Memory B cell (primary cell): ENCODE data around the gene NHLH2.

Experiments used
- ATAC-seq: fragments of 150-1000 bp; cut with Tn5 transposase; 2 replicates; pipeline ENCODE4 v1.10.0; 2021; ENCODE audit warnings: low read depth, mild to moderate bottlenecking, moderate library complexity
- DNase-seq, 2 donors: peaks; one replicate each; pipeline ENCODE4 v3.0.0; 2022; ENCODE audit warnings: low spot score in 2 of 2
- H3K27ac Mint-ChIP-seq: one replicate; pipeline ENCODE4 v1.8.0; 2022; ENCODE audit warnings: mild to moderate bottlenecking, moderate library complexity, mixed read lengths
- H3K27me3 Mint-ChIP-seq: one replicate; pipeline ENCODE4 v1.8.0; 2022; ENCODE audit warnings: mixed read lengths
- H3K36me3 Mint-ChIP-seq: one replicate; pipeline ENCODE4 v1.8.0; 2022; ENCODE audit warnings: mild to moderate bottlenecking, mixed read lengths
- H3K4me1 Mint-ChIP-seq: one replicate; pipeline ENCODE4 v1.8.0; 2022; ENCODE audit warnings: mixed read lengths
- H3K4me3 Mint-ChIP-seq: one replicate; pipeline ENCODE4 v1.8.0; 2022; ENCODE audit warnings: mild to moderate bottlenecking, moderate library complexity, mixed read lengths
- H3K9me3 Mint-ChIP-seq: one replicate; pipeline ENCODE4 v1.8.0; 2022; ENCODE audit warnings: mixed read lengths

The NHLH2 gene

DNA sequence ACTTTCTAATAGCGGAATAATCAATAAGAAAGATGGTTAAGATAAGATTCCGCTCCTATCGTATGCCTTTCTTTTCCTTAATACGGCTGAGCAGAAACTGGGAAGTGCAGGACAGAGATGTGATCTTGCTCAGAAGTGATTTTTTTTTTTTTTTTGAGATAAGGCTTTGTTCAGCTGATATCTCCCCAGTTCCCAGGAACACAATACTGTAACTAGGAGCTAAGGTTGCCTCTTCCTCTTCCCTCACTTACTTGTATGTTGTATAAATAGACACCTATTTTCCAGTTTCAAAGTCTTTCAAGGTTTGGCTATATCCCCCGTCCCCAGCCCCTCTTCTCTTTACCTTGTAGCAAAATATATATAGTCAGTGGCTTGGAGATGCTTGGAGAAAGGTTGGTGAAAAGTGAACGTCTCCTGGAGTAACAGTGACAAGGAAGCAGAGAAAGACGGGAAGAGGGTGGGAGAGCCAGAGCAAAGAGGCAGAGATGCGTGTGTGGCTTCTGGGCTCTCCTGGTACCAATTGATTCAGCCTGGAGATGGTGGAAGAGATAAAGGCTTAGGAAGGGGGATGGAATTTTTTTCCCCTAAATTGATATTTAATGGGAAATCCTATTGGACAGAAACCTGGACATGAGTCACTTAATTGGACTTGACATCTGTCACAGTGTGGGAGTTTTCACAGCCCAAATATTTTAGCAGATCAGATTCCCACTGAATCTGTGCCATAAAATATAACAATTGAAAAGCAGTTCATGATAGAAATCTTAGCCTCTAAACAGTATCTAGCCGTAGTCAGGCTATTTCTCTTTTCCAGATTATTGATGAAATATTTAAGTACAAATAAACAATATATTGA is at the start of gene NHLH2:
Gene NHLH2 (minus strand): TSS at position 522 of the 856 bp plus-strand sequence. CDS start 2,754 bp downstream, outside the sequence.
- Mint-ChIP-seq H3K4me3 (no peak within 1 kb of the TSS), H3K9me3 (peaks cover 3% of the 10 kb centered on the region), H3K36me3 (no peaks in the 10 kb centered on the region), H3K27me3 (peaks cover 20% of the 10 kb centered on the region), H3K27ac (no peak within 1 kb of the TSS), H3K4me1 (peaks cover 3% of the 10 kb centered on the region)
- ATAC-seq, result no peak
- DNase-seq, result no peak

DNA sequence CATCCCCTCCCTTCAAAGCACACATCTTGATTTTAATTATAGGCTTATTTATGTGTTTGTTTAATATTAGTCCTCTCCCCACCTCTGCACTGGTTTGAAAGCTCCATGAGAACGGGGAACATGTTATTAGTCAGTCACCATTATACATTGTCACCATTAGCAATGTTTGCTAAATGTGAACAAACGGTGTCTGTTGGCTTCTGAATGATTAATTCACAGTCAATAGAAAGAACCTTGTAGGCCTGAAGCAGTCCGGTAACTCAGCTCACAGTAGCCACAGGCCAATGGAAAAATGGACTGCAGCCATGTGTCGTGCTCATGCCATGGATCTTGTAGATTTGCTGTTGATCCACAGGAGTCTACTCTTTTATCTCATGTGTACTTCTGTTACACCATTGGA is 49.7 kb upstream of the NHLH2 start:
- DNase-seq (no peak), ATAC-seq (no peak)
- Mint-ChIP-seq H3K27me3 (peaks cover 5% of the 10 kb centered on the region), H3K9me3 (no peaks in the 10 kb centered on the region), H3K27ac (no peak overlapping the region), H3K4me3 (no peak overlapping the region), H3K36me3 (no peaks in the 10 kb centered on the region), H3K4me1 (peaks cover 3% of the 10 kb centered on the region)

DNA sequence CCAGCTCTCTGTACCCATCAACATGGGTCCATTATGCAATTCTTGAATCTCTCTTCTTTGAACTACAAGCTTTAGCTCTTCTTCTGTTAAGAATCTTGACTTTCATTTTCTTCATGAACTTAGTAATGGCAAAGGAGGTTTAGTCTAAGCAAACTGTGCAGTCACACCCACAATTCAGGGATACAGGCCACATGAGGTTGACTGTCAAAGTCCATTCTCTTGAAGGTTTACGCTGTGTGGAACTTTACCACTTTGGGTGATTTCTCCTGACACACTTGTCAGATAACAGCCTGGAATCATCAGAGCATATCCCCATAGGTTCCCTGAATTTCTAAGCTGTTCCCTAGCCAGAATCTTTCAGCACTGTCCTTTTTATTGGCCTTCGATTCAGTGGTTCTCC is 48.0 kb upstream of the NHLH2 start:
- Mint-ChIP-seq H3K4me3 (no peak overlapping the region), H3K27me3 (peaks cover 6% of the 10 kb centered on the region), H3K9me3 (no peaks in the 10 kb centered on the region), H3K27ac (no peak overlapping the region), H3K4me1 (peaks cover 3% of the 10 kb centered on the region), H3K36me3 (no peaks in the 10 kb centered on the region)
- no peak for DNase-seq
- no peak for ATAC-seq

DNA sequence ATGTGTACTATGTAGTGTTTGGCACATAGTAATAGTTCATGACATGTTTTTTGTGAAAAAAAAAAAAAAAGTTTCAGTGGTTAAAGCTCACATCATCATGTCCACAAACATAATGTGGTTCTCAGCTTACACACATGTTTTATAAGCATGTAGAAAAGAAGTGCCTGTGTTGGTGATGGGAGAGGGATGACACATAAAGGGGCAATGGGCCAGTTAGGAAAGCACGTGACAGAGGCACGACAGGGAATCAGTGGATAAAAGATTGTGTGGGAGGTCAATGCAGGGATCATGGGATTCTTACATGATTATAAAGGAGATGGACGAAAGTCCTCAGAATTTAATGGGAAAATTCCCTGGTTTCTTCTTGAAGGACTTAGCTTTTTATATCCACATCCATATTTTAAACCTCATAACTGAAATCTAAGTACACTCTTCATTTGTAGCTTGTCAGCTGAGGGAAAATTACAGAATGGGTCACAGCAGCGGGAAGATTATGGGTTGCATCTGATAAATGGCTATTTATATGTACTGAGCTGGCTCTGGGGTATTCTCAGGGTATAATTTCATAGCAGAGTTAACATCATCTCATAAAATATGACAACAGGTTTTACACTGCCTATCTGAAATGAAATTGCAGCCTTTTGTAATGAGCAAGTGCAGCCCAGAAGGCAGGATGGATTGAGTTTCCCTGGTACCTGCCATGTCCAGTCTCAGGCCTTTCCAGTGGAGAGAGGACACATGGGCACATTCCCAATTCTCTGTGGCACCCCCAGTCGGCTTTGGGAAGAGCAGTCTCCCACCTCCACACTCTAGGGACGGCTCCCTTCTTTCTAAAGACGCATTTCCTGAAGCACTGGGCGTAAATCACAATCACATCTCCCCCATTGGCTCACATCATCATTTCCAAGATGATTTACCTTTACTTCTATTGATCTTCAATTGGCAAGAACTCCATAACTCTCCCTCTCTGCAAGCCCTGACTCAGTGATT is 42.3 kb upstream of the NHLH2 start:
- Mint-ChIP-seq H3K4me1 (no peaks in the 10 kb centered on the region), H3K9me3 (no peaks in the 10 kb centered on the region)

DNA sequence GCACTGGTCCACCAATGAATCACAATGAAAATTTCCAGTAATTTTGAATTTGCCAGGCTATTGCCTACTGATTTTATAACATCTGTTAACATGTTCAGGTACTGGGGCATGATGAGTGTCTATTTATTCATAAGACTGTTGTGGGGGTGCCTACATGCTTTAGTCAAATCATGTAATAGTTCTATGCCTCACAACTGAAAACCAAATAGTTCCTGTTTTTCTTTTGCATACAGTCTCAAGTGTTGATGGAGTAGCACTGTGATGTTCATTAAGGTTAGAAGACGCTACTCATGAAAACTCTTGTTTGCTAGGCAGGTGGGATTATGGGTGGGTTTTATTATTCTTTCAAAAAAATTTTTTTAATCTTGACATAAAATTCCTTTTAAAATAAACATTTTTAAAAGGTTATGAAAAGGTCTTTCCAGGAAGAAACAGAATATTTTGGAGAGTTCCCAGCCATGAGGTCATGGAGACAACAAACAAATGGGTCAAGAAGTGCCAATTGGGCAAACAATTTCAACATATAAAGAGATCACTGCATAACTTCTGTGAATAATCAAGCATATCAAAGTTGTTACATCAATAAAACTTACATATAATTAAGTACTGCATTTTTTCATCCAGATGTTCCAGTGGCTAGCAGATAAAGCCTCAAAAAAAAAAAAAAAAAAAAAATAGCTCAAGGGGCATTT is 40.2 kb upstream of the NHLH2 start:
- H3K27ac Mint-ChIP-seq, result no peak overlapping the region
- H3K4me3 Mint-ChIP-seq, result no peak overlapping the region
- ATAC-seq (no peak), DNase-seq (no peak)
- H3K9me3 Mint-ChIP-seq, result no peaks in the 10 kb centered on the region
- no peaks in the 10 kb centered on the region for H3K4me1 Mint-ChIP-seq
- no peaks in the 10 kb centered on the region for H3K36me3 Mint-ChIP-seq
- peaks cover 17% of the 10 kb centered on the region for H3K27me3 Mint-ChIP-seq

More for the DNA sequence above, 42.3 kb upstream of the NHLH2 start:
- Mint-ChIP-seq H3K27me3 (peaks cover 13% of the 10 kb centered on the region), H3K36me3 (no peaks in the 10 kb centered on the region), H3K27ac (no peak overlapping the region), H3K4me3 (no peak overlapping the region)
- DNase-seq (no peak), ATAC-seq (no peak)

DNA sequence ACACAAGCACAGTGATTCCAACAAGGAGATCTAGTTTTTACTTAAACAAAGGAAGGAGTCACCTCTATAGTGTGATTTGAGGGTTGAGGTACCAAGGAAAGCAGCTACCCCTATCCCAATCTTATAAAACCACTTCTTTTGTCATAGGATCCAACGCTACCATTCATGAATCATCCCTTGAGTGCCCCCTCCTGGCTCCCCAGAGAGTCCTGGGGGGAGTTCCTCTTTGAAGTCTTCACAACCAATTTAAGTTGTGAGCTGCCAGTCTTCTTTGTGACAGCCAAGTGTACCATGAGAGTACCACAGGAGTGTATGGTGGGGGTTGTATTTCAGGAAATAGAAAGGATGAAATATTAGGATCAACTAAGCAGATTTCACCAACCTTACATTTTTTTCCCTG is 39.1 kb upstream of the NHLH2 start:
- Mint-ChIP-seq H3K27ac (no peak overlapping the region), H3K4me3 (no peak overlapping the region), H3K4me1 (no peaks in the 10 kb centered on the region), H3K9me3 (no peaks in the 10 kb centered on the region), H3K27me3 (peaks cover 16% of the 10 kb centered on the region), H3K36me3 (no peaks in the 10 kb centered on the region)
- DNase-seq, result no peak
- ATAC-seq, result no peak

DNA sequence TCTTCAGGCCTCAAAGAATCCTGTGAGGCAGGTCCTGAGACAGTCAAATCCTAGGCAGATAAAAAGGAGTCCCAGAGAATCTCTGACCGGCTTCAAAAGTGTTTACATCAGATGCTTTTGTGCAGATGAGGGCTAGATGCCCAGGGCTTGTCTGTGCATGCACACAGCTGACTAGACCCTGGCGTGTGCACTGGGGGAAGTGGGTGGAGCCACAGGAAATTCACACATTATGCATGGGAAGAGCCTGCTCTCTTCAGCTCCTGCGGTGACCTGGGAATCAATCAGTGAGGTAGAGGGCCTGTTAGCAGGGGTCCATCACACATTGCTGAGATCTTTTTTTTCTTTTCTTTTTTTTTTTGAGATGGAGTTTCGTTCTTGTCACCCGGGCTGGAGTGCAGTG is 36.6 kb upstream of the NHLH2 start:
- H3K4me3 Mint-ChIP-seq, result no peak overlapping the region
- H3K4me1 Mint-ChIP-seq, result no peaks in the 10 kb centered on the region
- DNase-seq (no peak), ATAC-seq (no peak)
- no peaks in the 10 kb centered on the region for H3K9me3 Mint-ChIP-seq
- H3K36me3 Mint-ChIP-seq, result no peaks in the 10 kb centered on the region
- H3K27me3 Mint-ChIP-seq, result peaks cover 19% of the 10 kb centered on the region
- no peak overlapping the region for H3K27ac Mint-ChIP-seq

DNA sequence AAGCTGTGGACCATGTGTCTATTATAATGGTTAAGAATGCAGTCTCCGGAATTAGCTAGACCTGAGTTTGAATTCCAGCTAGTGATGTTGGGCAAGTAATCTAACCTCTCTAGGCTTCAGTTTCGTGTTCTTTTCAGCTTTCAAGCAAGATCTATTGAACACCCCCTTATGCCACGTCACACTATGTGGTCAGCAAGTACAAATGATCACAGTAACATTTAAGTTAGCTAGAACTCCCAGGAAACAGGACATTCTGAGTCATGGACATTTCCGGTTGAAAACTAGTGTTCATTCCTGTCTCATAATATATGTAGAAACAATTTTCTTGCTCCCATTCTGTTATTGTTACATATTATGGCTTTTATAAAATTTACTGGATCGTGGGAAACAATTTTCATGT is 34.0 kb upstream of the NHLH2 start:
- Mint-ChIP-seq H3K4me1 (no peaks in the 10 kb centered on the region), H3K4me3 (no peak overlapping the region), H3K27me3 (peaks cover 20% of the 10 kb centered on the region), H3K9me3 (no peaks in the 10 kb centered on the region), H3K36me3 (no peaks in the 10 kb centered on the region), H3K27ac (no peak overlapping the region)
- no peak for ATAC-seq
- no peak for DNase-seq

DNA sequence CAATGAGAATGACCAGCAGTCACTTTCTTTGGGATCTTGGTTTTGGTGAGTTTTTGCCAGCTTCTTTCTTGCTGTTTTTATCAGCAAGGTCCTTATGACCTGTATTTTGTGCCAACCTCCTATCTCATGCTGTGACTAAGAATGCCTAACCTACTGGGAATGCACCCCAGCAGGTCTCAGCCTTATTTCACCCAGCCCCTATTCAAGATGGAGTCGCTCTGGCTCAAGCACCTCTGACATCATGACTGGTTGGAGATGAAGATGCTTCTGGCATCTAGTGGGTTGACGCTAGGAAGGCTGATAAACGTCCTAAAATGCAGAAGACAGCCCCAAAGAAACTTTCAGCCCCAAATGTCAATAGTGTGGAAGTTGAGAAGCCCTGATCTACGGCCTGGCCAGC is 33.6 kb upstream of the NHLH2 start:
- DNase-seq (no peak), ATAC-seq (no peak)
- Mint-ChIP-seq H3K27me3 (peaks cover 20% of the 10 kb centered on the region), H3K27ac (no peak overlapping the region), H3K4me1 (no peaks in the 10 kb centered on the region), H3K36me3 (no peaks in the 10 kb centered on the region), H3K9me3 (no peaks in the 10 kb centered on the region), H3K4me3 (no peak overlapping the region)

DNA sequence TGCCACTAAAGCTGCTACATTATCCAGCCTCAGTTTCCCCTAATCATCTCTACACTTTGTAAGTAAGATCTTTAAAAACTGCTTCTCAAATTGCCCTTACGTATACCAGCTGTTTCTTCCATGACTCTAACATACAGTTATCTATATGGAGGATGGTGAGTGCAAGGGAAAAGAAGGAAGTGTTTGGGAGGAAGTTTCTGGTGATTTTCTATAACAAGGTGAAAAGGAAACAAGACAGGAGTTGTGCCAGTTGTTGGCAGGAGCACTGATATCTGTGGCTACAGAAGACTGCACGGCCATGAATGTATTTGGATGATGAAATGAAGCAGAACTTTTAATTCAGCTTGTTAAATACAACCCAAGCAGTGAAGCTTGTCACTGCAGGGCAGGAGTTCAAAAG is 32.3 kb upstream of the NHLH2 start:
- no peak overlapping the region for H3K27ac Mint-ChIP-seq
- ATAC-seq (no peak), DNase-seq (no peak)
- peaks cover 20% of the 10 kb centered on the region for H3K27me3 Mint-ChIP-seq
- no peaks in the 10 kb centered on the region for H3K36me3 Mint-ChIP-seq
- no peaks in the 10 kb centered on the region for H3K4me1 Mint-ChIP-seq
- no peaks in the 10 kb centered on the region for H3K9me3 Mint-ChIP-seq
- H3K4me3 Mint-ChIP-seq, result no peak overlapping the region

DNA sequence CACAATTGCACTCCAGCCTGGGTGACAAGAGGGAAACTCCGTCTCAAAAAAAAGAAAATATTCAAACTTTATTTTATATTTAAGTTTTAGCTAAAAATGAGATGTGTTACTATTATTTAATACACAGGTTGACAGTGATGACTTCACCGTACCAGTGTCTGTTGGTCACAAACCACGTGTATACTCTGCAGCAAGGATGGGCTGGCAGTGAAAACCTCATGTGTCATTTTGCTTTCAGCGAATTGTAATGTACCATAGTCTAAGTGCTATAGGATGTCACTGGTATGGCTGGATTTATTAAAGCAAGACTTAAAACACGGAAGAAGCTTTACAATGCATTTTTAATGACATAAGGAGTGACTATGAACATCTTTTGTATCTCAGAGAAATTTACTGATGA is 28.1 kb upstream of the NHLH2 start:
- no peaks in the 10 kb centered on the region for H3K9me3 Mint-ChIP-seq
- ATAC-seq (no peak), DNase-seq (no peak)
- no peak overlapping the region for H3K27ac Mint-ChIP-seq
- H3K36me3 Mint-ChIP-seq, result no peaks in the 10 kb centered on the region
- H3K4me1 Mint-ChIP-seq, result peaks cover 4% of the 10 kb centered on the region
- no peak overlapping the region for H3K4me3 Mint-ChIP-seq
- peaks cover 19% of the 10 kb centered on the region for H3K27me3 Mint-ChIP-seq

DNA sequence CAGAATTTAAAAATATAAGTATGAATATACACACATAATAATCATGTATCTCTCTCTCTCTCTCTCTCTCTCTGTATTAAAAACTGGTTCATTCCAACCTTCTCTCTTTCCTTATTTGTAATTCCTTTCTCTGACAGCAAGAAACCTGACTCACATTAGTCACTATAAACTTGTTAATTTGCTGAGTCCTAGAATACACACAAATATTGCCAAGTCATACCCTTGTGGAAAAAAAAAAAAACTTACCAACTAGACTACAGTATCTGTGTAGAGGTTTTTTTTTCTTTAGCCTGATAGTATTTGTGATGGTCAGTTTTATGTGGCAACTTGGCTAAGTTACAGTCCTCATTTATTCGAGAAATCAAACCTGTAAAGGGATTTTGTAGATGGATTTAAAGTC is 26.3 kb upstream of the NHLH2 start:
- H3K27me3 Mint-ChIP-seq, result peaks cover 23% of the 10 kb centered on the region
- H3K9me3 Mint-ChIP-seq, result no peaks in the 10 kb centered on the region
- no peak for ATAC-seq
- no peak overlapping the region for H3K4me3 Mint-ChIP-seq
- DNase-seq, result no peak
- no peaks in the 10 kb centered on the region for H3K36me3 Mint-ChIP-seq
- no peak overlapping the region for H3K27ac Mint-ChIP-seq
- peaks cover 4% of the 10 kb centered on the region for H3K4me1 Mint-ChIP-seq

DNA sequence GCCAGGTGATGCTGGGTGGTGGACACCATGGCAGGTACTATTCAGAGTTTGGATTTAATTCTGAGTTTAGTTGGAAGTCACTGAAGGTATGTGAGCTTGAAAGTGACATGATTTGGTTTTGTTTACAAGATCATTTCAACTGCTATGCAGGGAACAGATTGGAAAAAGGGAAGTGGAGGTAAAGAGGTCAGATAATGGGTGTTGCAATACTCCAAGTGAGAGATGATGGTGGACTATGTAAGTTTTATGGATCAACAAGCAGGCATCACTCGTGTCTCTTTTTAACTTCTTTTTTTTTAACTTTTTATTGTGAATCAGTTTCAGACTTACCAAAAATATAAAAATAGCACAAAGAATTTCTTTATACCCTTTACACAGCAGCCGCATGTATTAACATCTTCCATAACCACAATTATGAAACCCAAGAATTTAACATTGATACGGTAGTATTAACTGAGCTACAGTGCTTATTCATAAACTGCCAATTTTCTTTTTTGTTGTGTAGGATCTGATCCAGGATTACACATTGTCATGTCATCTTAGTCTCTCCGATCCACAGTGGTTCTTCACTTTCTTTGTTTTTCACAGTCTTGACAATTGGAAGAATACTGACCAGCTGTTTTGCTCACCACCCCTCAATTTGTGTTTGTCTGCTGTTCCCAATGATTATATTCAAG is 24.9 kb upstream of the NHLH2 start:
- no peak overlapping the region for H3K4me3 Mint-ChIP-seq
- peaks cover 4% of the 10 kb centered on the region for H3K4me1 Mint-ChIP-seq
- no peak for DNase-seq
- H3K36me3 Mint-ChIP-seq, result no peaks in the 10 kb centered on the region
- no peak for ATAC-seq
- peaks cover 27% of the 10 kb centered on the region for H3K27me3 Mint-ChIP-seq
- H3K9me3 Mint-ChIP-seq, result no peaks in the 10 kb centered on the region
- H3K27ac Mint-ChIP-seq, result no peak overlapping the region
